GM19455 (cell line): Measurements from ENCODE around the gene NLRC5.
"Not testable (repeated sequence)": the region's sequence is repeated elsewhere in the genome, so short reads cannot be mapped to it uniquely, and the experiment has no call there.

ENCODE experiments used
- ATAC-seq: cut with Tn5 transposase; IDR thresholded peaks from one replicate; pipeline ENCODE4 v1.9.1; 2021; ENCODE audit not compliant: unreplicated experiment

Gene NLRC5

GRCh38 chr16:57094911-57095310 is 105.6 kb downstream of the NLRC5 start:
- ATAC-seq, result no peak

GRCh38 chr16:57096192-57096591 is 106.8 kb downstream of the NLRC5 start:
- ATAC-seq, result no peak

GRCh38 chr16:57096793-57097192 is 107.4 kb downstream of the NLRC5 start:
- ATAC-seq, result no peak

- ATAC-seq, result no peak
These were observed 109.0 kb downstream of the NLRC5 start for GRCh38 chr16:57098188-57098841.

- ATAC-seq, result not testable (repeated sequence)
These were observed 110.6 kb downstream of the NLRC5 start for GRCh38 chr16:57099965-57100364.

- ATAC-seq, result no peak
These were observed 111.1 kb downstream of the NLRC5 start for GRCh38 chr16:57100445-57100844.

- no peak for ATAC-seq
These were observed 113.8 kb downstream of the NLRC5 start for GRCh38 chr16:57102888-57103851.

GRCh38 chr16:57104706-57105105 is 115.3 kb downstream of the NLRC5 start:
- no peak for ATAC-seq

GRCh38 chr16:57105184-57105583 is 115.8 kb downstream of the NLRC5 start:
- no peak for ATAC-seq

- ATAC-seq, result no peak
These were observed 117.4 kb downstream of the NLRC5 start for GRCh38 chr16:57106767-57107166.

- ATAC-seq, result no peak
These were observed 118.1 kb downstream of the NLRC5 start for GRCh38 chr16:57107321-57107922.

GRCh38 chr16:57108432-57108831 is 119.1 kb downstream of the NLRC5 start:
- ATAC-seq, result no peak

GRCh38 chr16:57109259-57110105 is 120.1 kb downstream of the NLRC5 start:
- not testable (repeated sequence) for ATAC-seq

- no peak for ATAC-seq
These were observed 121.6 kb downstream of the NLRC5 start for GRCh38 chr16:57110937-57111336.

GRCh38 chr16:57111420-57111819 is 122.1 kb downstream of the NLRC5 start:
- no peak for ATAC-seq

GRCh38 chr16:57112403-57113041 is 123.2 kb downstream of the NLRC5 start:
- no peak for ATAC-seq

GRCh38 chr16:57113042-57113453 is 123.7 kb downstream of the NLRC5 start:
- no peak for ATAC-seq

- no peak for ATAC-seq
These were observed 124.3 kb downstream of the NLRC5 start for GRCh38 chr16:57113664-57114063.

- ATAC-seq, result no peak
These were observed 125.8 kb downstream of the NLRC5 start for GRCh38 chr16:57115168-57115513.

GRCh38 chr16:57115514-57116182 is 126.3 kb downstream of the NLRC5 start:
- no peak for ATAC-seq
